Measurements from ENCODE around the gene MAD1L1. TPM values are rescaled to one million over a fixed set of nuclear protein-coding genes. Genes with fewer than 3 reads are reported as not detected.
A peak's percentile ranks its signal among the peaks of the same experiment; 100 is the strongest.

The MAD1L1 gene
- total and polyA plus RNA-seq, 2 of the 8 experiments (the other 6 are each of a cell fraction or from before 2014, with no cell fraction given): 40.4 to 44.6 TPM

DNA sequence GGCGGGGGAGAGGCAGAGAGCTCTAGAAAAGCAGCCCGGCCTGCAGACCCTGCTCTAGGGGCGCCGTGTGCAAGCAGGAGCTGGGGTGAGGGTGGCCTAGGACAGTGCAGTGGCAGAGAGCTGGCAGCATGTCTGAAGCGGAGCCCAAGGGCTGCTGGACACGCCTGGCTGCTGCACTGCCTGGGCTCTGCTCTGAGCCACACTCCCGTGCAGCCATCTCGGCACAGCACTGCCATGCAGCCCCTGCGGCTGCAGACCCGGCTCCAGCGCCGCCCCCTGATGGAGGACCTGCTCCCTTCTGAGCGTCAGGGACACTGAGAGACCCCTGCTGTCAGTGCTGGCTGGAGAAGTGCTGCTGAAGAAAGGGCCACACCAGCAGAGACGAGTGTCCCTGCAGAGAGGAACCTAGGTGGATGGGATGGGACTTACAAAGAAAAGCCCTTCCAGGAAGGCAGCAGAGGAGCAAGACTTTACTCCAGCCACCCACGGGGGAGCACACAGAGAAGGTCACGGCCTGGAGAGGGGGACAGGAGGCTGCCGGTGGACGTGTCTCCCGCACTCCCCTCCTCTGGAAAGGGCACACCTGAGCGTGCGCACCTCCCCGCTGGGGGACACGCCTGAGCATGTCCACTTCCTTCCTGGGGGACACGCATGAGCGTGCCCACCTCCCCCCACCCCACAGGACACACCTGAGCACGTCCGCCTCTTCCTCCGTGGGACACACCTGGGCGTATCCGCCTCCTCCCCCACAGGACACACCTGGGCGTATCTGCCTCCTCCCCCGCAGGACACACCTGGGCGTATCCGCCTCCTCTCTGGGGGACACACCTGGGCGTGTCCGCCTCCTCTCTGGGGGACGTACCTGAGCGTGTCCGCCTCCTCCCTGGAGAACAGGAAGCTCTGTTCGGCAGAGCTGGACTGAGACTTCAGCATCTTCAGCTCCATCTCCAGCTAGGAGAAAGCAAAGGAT, 252.9 kb downstream of the MAD1L1 start:
- Histone ChIP-seq H2BK5ac (ENCODE audit: low read depth, low read length) (peak overlapping the region; percentile 81), H3K18ac (ENCODE audit: extremely low read depth, low read length) (peak overlapping the region; percentile 60; the same call in 1 of the 2 replicates), H3K56ac (replicated peaks; ENCODE audit: insufficient read length, low read depth, low read length) (no peak overlapping the region), H3K79me2 (ENCODE audit: control insufficient read depth in 1 of 2, insufficient read depth in 2 of 2, low read length in 2 of 2) (no peaks in the 10 kb centered on the region), H2BK120ac (replicated peaks; ENCODE audit: low read depth, low read length) (no peak overlapping the region), H2AFZ (ENCODE audit: low read length) (no peak overlapping the region), H3K23ac (ENCODE audit: insufficient read length) (no peak overlapping the region), H2AK5ac (ENCODE audit: low read depth, low read length) (0 out of 2 replicates have a peak overlapping the region, but pooled peaks have one; percentile 5), H3K9me3 (ENCODE audit: insufficient read depth in 2 of 2, low read depth in 1 of 2, low read length in 1 of 2) (peaks cover 8 to 25% of the 10 kb centered on the region in 2 experiments), H3K27me3 (replicated peaks in 1 of 4; ENCODE audit: control insufficient read depth in 3 of 4, extremely low read depth in 1 of 4, insufficient read depth in 3 of 4, low read length in 3 of 4) (no peaks in the 10 kb centered on the region), H3K36me3 (ENCODE audit: control insufficient read depth in 2 of 4, insufficient read depth in 4 of 4, low read length in 3 of 4) (peaks cover 0 to 16% (median 8%) of the 10 kb centered on the region in 4 experiments; a peak in 4 of 8 replicates), H3K14ac (ENCODE audit: insufficient read length) (no peak overlapping the region), H4K20me1 (replicated peaks in 1 of 2; ENCODE audit: control insufficient read depth in 1 of 2, insufficient read depth in 2 of 2, low read length in 2 of 2) (no peaks in the 10 kb centered on the region), H2BK12ac (ENCODE audit: low read depth, low read length) (0 out of 2 replicates have a peak overlapping the region, but pooled peaks have one; percentile 68), H4K91ac (replicated peaks; ENCODE audit: insufficient read length, low read length) (peak overlapping the region; percentile 65), H3K23me2 (ENCODE audit: low read depth, low read length) (no peaks in the 10 kb centered on the region), H3K9ac (replicated peaks in 1 of 4; ENCODE audit: extremely low read depth in 1 of 4, low read depth in 3 of 4, low read length in 3 of 4) (no peak overlapping the region), H3K4ac (replicated peaks; ENCODE audit: insufficient read length, low read depth, low read length) (peak overlapping the region; percentile 8), H3K4me2 (ENCODE audit: insufficient read depth in 1 of 2, low read depth in 2 of 2, low read length in 2 of 2) (no peak overlapping the region; a peak in 1 of 4 replicates), H3K4me1 (replicated peaks in 1 of 4; ENCODE audit: control insufficient read depth in 3 of 4, insufficient read depth in 4 of 4, low read length in 3 of 4) (no peaks in the 10 kb centered on the region), H4K5ac (ENCODE audit: insufficient read length, low read depth, low read length) (no peak overlapping the region), H2BK20ac (ENCODE audit: low read length) (no peak overlapping the region), H4K8ac (ENCODE audit: extremely low read depth, insufficient read depth, low read length) (no peak overlapping the region; the same call in 1 of the 2 replicates), H2BK15ac (ENCODE audit: low read length) (no peak overlapping the region), H3K4me3 (ENCODE audit: extremely low read depth in 1 of 4, insufficient read depth in 2 of 4, low read depth in 3 of 4, low read length in 4 of 4) (no peak overlapping the region), H3K27ac (ENCODE audit: low read depth, low read length) (no peak overlapping the region; the same call in 1 of the 2 replicates), H3K79me1 (ENCODE audit: low read depth, low read length) (no peaks in the 10 kb centered on the region; the same call in 1 of the 2 replicates)
- CTCF ChIA-PET (ENCODE audit: partially characterized antibody): interaction anchor here (0.6 to 1.4 kb wide), 4 partner anchors 22 to 327 kb away, joined by 3 to 7 read pairs (median 3); no protein-coding TSS in a partner anchor
- no peak for FAIRE-seq
- POLR2A ChIA-PET (ENCODE audit: partially characterized antibody): no interaction called here
- no peak for DNase-seq (ENCODE audit: low read depth in 1 of 2, low spot score in 2 of 2)
- 87% methylated on average over 24 of the region's 40 CpGs; no CpG with 5 or more reads in 1 of the 2 experiments for WGBS, 2 experiments (ENCODE audit: extremely low coverage in 1 of 2, insufficient coverage in 1 of 2, insufficient read length in 1 of 2, insufficient replicate concordance in 2 of 2, low coverage in 1 of 2, low lambda C conversion rate in 2 of 2, missing lambda C conversion rate in 1 of 2)
- TF ChIP-seq CTCF (IDR thresholded peaks at IDR 0.05; ENCODE audit: control extremely low read depth in 1 of 3, insufficient read depth in 1 of 3, low read depth in 1 of 3, low read length in 3 of 3) (no peak), CHD1 (IDR thresholded peaks at IDR 0.05; ENCODE audit: low read depth, low read length) (no peak), KDM1A (IDR thresholded peaks at IDR 0.05; ENCODE audit: borderline replicate concordance, low read length) (no peak), TCF12 (IDR thresholded peaks at IDR 0.05; ENCODE audit: low read depth, low read length) (no peak), SP1 (IDR thresholded peaks at IDR 0.05; ENCODE audit: low read depth, low read length) (peak; percentile 82), USF2 (IDR thresholded peaks at IDR 0.05; ENCODE audit: low read length) (no peak), SRF (IDR thresholded peaks at IDR 0.05; ENCODE audit: low read depth, low read length) (no peak)
